Hematopoietic multipotent progenitor cell treated with erythropoietin and hydrocortisone succinate and interleukin-3 and kit ligand, for 17 days (in vitro differentiated cells): ENCODE measurements around the gene DCUN1D3.
"Not testable (repeated sequence)": the region's sequence is repeated elsewhere in the genome, so short reads cannot be mapped to it uniquely, and the experiment has no call there.

Source experiments
- DNase-seq: peaks from one replicate; pipeline ENCODE4 v3.0.0-alpha.2; 2015; ENCODE audit warnings: low spot score

DCUN1D3 gene

DNA sequence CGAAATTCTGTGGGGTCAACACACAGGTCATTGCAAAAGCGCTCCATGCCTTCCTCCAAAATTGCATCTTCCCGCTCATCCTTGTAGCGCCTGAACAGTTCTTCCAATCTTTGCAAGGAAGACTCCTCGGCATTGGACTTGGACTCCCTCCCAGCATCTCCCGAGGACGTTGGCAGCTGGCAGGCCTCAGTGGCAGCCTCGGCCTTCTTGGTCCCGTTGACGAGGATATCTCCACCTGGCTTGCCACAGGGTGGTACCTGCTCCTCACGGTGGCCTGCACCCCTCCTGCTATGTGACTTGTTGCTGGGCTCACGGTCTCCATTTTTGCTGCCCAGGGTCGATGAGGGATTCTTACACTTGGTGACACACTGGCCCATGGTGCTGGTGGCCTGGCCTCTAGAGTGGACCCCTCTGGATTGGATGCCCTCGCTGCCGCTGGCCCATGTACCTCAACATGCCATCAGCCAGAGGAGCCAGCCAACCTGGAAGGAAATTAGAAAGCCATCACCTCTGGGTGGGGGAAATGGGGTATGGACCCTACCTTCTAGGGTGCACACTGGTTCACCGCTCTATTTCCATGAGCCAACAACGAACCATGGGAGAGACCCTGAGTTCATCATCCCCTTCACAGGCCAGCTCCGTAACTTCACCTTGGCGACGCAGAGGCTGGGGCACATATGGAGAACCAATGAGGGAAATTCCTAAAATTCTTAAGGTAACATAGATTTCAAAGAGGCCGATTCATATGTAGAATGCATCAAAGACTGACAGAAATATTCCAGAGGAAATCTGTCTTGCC, 37.8 kb downstream of the DCUN1D3 start:
- DNase-seq = no peak

DNA sequence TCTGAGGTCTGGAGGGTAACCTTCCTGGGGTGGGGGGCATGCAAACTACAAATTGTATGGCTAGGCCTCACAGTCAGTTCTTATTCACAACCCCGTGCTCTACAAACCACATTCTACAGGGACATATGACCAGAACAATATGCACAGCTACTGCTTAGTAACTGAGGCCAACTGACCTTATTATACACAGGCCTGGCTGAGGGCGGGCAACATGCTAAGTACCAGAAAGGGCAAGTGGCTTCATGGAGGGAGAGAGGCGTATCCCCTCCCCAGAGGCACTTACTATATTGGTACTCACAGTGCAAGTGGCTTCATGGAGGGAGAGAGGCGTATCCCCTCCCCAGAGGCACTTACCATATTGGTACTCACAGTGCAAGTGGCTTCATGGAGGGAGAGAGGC, 39.2 kb downstream of the DCUN1D3 start:
- not testable (repeated sequence) for DNase-seq

DNA sequence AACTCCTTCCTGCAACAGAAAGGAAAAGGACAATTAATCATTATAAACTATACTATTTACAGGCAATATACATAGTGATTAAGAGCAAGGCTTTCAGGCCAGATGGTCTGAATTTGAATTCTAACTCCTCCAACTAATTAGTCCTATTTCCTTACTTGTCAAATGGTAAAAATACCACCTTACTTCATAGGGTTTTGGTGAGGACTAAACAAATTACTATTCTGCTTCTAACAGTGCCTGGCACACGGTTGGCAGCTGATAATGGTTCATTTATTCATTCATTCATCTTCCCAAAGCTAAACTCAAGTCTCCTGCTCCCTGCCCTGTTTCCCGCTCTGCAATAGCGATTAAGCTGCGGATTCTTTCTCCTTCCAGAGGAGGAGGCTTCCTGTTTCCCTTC, 39.8 kb downstream of the DCUN1D3 start:
- DNase-seq = no peak

- DNase-seq = no peak
Observed at GRCh38 chr16:20859699-20860098, 40.5 kb downstream of the DCUN1D3 start.

- DNase-seq = no peak
Observed at GRCh38 chr16:20859229-20859628, 40.9 kb downstream of the DCUN1D3 start.

GRCh38 chr16:20857281-20857680, 42.9 kb downstream of the DCUN1D3 start:
- no peak for DNase-seq

- no peak for DNase-seq
Observed at GRCh38 chr16:20854963-20855362, 45.2 kb downstream of the DCUN1D3 start.

DNA sequence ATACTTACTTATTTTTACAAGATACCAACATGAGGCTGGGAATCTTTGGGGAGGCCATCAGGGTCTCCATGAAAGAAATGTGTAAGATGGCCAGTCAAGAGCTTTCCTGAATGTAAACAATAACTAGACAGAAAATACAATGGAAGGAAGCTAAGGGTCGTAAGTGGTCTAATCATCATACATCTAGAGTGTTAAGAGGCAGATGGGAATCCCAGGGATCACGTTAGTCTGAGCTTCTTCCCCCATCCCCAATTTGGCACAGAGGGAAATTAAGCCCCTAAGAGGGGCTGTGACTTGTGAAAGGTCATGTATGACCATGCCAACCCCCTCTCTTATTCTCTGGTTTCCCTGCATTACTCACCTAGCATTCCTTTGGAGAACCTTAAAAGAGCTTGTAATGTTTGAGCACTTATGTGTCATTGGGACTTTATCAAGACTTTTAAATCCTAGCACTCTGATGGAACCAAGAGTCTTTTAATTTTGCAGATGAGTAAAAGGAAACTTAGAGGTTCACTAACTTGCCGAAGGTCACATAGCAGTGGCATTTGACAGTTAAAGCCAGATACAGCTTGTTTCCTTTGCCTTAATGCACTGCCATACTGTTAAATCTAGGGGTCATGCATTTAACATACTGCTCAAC, 46.1 kb downstream of the DCUN1D3 start:
- DNase-seq = no peak

DNA sequence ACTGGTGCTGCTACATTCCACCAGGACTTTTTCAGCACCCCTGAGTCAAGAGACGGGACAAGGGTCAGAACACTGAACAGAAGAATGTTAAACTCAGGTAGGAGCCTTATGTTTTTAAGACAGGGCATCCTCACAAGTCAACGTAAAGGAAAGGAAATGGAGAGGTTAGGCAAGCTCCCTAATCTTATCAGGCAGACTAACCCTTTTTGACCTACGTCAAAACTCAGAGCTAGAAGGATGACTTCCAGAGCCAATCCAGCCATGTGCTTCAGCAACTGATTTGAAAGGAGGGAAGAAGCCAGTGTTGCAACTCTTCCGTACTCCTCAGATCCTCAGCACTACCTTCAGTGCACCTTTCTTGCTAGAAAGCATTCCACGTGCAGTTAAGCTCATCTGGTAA, 47.0 kb downstream of the DCUN1D3 start:
- no peak for DNase-seq

DNA sequence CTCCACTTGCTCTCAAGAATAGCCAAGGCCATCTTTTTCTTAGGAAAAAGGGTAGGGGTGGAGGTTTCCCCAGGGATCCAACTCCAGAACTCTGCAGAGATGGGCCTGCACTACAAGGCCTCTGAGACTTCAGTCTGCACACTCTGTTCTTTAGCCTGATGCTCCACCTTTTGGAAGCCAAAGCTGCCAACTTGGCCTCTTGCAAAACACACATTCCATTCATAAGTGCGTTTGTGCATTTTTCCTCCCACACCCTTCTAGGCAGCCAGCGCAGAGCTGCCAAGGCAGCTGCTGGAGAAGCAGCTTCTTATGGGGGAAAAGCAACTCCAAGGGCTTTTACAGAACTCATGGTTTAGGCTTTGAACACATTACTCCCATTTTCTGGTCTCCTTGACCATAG, 48.6 kb downstream of the DCUN1D3 start:
- DNase-seq = no peak

GRCh38 chr16:20850981-20851380, 49.2 kb downstream of the DCUN1D3 start:
- no peak for DNase-seq

DNA sequence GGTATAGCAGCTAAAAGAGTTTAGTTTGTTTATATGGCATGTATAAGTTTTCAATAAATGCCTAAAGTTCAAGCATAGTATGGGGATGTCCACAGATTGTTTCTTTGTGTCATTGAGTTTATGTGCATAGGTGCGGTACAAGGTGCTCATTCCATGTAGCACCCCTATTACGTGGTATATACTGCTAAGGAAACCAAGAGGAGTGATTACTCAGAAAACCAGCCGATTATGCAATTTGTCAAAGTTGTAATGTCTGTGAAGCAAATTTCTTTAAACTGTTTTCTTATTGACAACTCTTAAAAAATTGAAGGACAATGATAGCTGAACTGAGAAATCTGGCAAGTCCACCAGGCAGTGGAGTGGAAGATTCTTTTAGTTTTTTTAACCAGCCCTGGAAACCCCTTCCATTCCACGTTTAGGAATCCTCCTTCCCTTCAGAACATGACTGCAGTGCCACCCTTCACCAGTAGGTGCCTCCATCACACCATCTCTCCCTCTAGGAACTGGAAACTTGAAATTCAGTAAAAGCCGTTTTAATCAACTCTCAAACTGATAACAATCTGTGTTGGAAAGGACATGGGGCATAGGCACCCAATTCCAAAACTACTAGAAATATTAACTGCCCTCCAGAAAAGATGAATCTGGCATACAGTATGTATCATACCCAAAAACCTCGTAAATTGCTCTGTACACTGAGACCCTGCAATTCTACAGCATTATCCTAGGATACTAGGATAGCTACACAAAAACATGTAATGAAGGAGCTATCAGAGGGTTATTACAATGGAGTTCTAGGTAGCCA, 50.4 kb downstream of the DCUN1D3 start:
- DNase-seq = peak; percentile 77

- no peak for DNase-seq
Observed at GRCh38 chr16:20847550-20847949, 52.6 kb downstream of the DCUN1D3 start.

DNA sequence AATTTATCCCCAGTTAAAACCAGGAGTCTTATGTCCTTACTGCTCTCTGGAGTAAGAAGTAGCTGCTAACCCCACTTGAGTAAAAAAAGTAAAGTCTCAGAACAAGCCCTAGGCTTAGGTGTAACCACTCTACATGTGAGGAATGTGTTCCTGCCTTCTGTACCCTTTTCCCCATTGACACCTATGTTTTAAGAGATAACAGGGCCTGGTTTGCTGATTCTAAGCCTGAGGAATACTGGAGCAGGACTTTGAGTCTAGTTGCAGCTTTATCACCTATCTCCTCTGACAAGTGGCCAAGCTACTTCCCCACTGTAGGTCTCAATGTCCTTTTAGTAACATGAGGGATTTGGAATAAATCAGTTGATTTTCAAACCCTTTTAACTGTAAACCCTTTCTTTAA, 53.6 kb downstream of the DCUN1D3 start:
- DNase-seq = no peak

- DNase-seq = no peak
Observed at GRCh38 chr16:20846030-20846429, 54.1 kb downstream of the DCUN1D3 start.

DNA sequence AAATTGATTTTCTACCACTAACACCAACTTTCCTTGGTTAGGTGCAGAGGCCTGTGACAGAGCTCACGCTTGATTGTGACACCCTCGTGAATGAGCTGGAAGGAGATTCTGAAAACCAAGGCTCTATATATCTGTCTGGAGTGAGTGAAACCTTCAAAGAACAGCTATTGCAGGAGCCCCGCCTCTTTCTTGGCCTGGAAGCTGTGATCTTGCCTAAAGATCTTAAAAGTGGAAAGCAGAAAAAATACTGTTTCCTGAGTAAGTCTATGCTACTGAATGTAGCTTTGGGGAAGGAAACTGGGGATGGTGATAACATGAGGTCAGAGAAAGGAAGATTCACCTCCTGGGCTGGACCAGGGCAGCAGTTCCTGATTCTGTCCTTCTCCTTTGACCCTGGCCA, 55.6 kb downstream of the DCUN1D3 start:
- no peak for DNase-seq

DNA sequence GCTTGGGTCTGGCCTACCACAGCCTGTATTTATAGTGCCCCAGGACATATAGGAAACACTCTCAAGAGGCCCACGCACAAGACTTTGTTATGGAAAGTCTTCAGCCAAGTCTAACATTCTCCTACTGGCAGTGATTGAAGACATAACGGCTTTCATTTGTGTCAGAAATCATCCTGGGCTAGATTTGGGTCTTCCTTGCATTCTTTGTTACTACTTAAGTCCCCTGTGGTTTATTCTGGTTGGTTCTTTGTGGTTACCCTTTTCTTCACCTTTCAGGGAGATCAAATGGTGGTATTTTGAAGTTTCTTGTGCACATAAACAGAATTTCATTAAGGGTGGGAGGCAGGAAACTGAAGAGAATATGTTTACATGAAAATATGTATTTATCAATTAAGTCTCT, 56.1 kb downstream of the DCUN1D3 start:
- no peak for DNase-seq

DNA sequence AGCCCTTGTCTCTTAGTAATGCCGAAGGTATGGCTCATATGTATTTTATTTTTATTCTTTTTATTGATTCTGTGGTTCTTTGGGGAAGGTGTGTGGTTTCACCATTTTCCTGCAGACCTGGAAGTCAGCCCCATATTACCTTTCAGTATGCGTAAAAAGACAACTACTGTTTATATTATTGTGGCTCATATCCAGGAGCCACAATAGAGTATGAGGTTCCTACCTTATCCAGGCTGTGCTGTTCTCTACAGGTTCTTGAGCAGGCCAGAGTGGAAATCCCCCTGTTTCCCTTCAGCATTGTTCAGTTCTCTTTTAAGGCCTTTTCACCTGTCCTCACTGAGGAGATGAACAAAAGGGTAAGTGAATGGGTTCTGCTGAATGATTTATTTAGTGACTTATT, 60.7 kb downstream of the DCUN1D3 start:
- no peak for DNase-seq

GRCh38 chr16:20838240-20838639, 61.9 kb downstream of the DCUN1D3 start:
- no peak for DNase-seq

- DNase-seq = no peak
Observed at GRCh38 chr16:20833086-20833485, 67.1 kb downstream of the DCUN1D3 start.

GRCh38 chr16:20830372-20830771, 69.8 kb downstream of the DCUN1D3 start:
- DNase-seq = peak; percentile 26

GRCh38 chr16:20829536-20829935, 70.6 kb downstream of the DCUN1D3 start:
- peak; percentile 30 for DNase-seq

- DNase-seq = peak; percentile 82
Observed at GRCh38 chr16:20826039-20826566, 74.1 kb downstream of the DCUN1D3 start.
